ENCODE measurements around the gene PTPA. TPM values are rescaled to one million over a fixed set of nuclear protein-coding genes. Genes with fewer than 3 reads are reported as not detected.

PTPA gene
- 81.1 and 92.1 TPM in 2 replicates for total RNA-seq

DNA sequence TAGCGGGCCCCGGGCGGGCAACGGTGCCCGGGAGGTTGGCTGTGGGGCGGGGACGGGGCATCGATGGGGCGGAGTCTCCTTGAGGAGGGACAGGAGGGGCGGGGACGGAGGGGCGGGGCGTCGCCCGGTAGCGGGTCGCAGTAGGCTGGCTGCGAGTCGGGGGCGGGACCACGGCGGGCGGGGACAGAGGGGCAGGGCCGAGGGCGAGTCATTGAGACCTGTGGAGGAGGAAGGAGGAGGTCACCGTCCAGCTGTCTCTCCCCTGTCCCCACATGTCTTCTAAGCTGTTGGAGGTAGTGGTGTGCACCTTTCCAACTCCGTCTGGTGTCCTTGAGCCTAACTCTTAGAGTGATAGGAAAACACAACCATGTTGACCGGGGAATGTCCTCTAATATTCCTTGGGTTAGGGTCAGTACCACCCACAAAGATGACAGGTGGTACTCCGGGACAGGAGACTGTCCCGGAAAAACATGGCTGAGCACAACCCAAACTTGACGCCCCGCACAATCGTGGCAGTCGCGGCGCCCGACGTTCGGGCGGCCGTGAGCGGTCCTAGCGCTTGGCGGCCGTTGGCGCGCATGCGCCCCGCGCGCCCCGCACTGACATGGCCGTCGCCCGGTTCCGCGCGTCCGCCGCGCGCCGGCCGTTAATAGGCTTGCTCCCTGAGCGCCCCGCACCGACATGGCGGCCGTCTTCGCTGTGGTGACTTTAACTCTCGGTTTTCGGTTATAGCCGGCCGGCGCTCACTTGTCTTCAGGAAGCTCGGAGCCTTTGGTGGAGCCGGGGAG, at the start of gene PTPA, which contains the start of gene CRAT:
Gene PTPA (plus strand): TSS at position 676 of the 788 bp plus-strand sequence. CDS start 186 bp downstream, outside the sequence.
Gene CRAT (minus strand): TSS at position 54 of the 788 bp plus-strand sequence. CDS start 284 bp downstream, outside the sequence.

DNA sequence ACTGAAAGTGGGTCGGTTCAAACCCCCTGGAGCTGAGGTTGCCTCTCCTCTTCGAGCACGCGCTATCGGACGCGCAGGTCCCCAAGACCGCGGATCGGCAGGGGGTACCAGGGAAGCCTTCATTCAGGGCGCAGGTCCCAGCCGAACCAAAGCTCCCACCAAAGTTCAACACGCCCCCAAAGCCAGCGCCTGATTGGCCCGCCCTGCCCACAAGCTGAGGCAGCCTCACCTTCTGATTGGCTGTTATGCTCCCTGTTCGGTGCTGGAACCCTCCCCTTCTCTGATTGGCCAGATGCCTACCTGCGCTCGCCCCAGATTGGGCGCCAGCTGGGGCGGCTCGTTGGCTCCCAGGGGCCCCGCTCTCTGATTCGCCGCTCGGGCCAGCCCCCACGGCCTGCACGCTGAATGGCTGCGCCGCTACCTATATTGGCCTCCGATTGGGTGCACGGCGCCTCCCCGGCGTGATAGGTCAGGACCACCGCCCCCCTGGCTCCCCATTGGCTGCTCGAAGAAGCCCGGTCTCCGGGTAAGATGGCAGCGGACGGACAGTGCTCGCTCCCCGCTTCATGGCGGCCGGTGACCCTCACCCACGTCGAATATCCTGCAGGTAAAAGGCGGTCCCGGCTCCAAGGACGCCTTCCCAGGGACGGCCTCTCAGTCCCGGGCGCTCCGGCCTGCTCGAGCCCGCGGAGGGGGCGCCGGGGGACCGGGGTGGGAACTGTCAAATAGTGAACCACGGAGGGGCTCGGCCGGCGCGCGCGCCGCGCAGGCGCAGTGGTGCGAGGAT, 30.4 kb upstream of the PTPA start, which contains the start of gene DOLPP1:
Gene DOLPP1 (plus strand): TSS at position 511 of the 787 bp plus-strand sequence. CDS start 21 bp downstream, at position 532.

DNA sequence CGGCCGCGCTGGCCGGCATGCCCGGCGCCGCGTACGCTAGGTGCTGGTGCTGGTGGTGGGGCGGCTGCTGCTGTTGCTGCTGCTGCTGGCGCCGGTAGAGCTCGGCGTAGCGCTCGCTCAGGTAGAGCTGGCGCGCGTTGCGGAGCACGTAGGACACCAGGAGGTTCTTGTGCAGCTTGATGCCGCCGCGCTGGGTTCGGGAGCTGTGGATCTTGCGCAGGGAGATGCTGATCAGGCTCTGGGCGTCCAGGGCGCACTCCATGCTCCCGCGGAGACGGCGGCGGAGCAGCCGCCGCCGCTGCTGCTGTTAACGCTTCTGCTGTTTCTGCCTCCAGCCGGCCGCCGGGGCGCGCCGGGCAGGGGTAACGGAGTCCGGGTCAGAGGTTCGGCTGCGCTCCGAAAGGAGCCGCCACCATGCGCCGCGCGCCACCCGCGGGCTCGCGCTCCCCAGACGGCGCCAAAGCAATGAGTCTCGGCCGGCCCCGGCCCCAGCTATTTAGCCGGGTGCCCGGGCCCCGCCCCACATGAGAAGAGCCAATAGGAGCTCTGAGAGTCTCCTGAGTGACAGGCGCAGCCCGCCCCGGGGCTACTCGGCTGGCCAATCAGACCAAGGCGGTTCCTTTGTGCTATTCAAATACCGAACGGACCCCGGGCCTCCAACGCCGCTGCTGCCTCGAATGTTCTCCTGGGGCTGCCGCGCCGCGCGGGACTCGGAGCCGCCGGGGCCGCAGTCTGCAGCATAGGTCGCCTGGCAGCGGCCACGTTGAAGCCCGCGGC, 66.8 kb downstream of the PTPA start, which contains the start of gene IER5L:
Gene IER5L (minus strand): TSS at position 471 of the 777 bp plus-strand sequence. CDS start 209 bp downstream, at position 262.

Other genes with a start within 250 kb of the PTPA start
- 2.9 TPM in 2 replicates for gene KYAT1, start 229.5 kb upstream of the PTPA start, total RNA-seq
- gene LRRC8A, start 229.3 kb upstream of the PTPA start, total RNA-seq, result 26.7 and 29.1 TPM in 2 replicates
- 9.1 and 10.3 TPM in 2 replicates for gene PHYHD1, start 190.4 kb upstream of the PTPA start, total RNA-seq
- 21.1 and 25.6 TPM in 2 replicates for gene DOLK, start 163.8 kb upstream of the PTPA start, total RNA-seq
- 40.2 and 42.9 TPM in 2 replicates for gene NUP188, start 163.7 kb upstream of the PTPA start, total RNA-seq
- gene SH3GLB2, start 83.1 kb upstream of the PTPA start, total RNA-seq, result 27.7 and 30.8 TPM in 2 replicates
- 15.1 and 16.2 TPM in 2 replicates for gene MIGA2, start 74.8 kb upstream of the PTPA start, total RNA-seq
- 8.4 and 8.6 TPM in 2 replicates for gene DOLPP1, start 30.3 kb upstream of the PTPA start, total RNA-seq
- 54.6 and 60.5 TPM in 2 replicates for gene CRAT, start 622 bp upstream of the PTPA start, total RNA-seq
- 52.7 and 55.3 TPM in 2 replicates for gene IER5L, start 66.8 kb downstream of the PTPA start, total RNA-seq